GM18499 (cell line): Measurements from ENCODE around the gene ANKFN1.

Experiments used
- ATAC-seq: cut with Tn5 transposase; IDR thresholded peaks from one replicate; pipeline ENCODE4 v1.9.1; 2021; ENCODE audit warnings: moderate number of reproducible peaks; ENCODE audit not compliant: insufficient read depth, unreplicated experiment

ANKFN1 gene

GRCh38 chr17:56486732-56487131 is 333.5 kb downstream of the ANKFN1 start:
- no peak for ATAC-seq

DNA sequence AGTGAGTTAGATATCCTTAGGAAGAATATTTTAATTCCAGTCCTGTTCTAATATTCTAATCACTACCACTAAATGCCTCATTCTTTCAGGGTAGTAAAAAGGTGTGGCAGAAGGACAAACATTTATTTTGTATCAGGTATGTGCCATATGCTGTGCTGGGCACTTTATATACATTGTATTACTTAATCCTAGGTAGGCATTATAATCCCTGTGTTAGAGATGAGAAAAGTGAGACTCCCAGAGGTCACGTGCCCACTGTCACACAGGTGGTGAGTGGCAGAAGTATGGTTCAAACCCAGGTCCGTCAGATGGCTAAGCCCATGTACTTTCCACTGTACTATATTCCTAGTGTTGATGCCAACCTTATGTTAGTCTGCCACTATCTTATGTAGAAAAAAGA is 335.5 kb downstream of the ANKFN1 start:
- no peak for ATAC-seq

DNA sequence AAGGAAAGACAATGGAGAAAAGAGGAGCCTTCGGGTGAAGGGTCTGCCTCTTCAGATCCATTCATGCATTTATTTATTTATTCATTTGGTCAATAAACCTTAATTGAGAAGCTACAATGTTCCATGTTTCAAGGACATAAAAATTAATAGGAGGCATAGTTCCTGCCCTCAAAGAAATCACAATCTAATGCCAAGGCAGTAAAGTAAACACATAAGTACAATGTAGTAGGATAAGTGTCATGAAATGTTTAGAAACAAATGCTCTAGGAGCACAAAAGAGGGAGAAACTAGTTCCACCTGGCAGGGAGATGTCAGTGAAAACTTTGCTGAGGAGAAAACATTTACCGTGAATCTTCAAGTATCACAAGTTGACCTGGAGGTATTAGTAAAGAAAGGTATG is 336.7 kb downstream of the ANKFN1 start:
- ATAC-seq = no peak

GRCh38 chr17:56495556-56495955 is 342.3 kb downstream of the ANKFN1 start:
- ATAC-seq = no peak

DNA sequence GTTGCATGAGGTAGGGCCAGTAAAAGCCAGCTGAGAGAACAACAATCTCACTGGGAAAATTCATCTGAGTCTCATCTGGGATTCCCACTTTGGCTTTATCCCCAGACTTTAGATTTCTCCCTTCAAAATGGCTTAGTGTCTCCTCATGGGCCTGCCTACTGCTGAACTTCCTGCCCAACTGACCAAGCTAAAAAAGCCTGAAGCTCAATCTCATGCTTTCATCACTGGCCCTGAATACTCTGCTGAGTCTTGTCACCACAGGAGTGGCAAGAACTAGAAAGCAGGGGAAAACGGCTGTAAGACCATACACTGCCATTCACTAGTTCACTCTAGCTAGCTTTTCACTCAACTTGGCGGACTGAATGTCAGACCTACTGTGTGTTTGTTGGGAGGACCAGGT is 343.9 kb downstream of the ANKFN1 start:
- ATAC-seq = no peak

GRCh38 chr17:56499799-56500388 is 346.6 kb downstream of the ANKFN1 start:
- ATAC-seq = no peak

GRCh38 chr17:56502120-56502654 is 348.9 kb downstream of the ANKFN1 start:
- no peak for ATAC-seq

GRCh38 chr17:56505154-56505756 is 352.0 kb downstream of the ANKFN1 start:
- ATAC-seq = no peak

DNA sequence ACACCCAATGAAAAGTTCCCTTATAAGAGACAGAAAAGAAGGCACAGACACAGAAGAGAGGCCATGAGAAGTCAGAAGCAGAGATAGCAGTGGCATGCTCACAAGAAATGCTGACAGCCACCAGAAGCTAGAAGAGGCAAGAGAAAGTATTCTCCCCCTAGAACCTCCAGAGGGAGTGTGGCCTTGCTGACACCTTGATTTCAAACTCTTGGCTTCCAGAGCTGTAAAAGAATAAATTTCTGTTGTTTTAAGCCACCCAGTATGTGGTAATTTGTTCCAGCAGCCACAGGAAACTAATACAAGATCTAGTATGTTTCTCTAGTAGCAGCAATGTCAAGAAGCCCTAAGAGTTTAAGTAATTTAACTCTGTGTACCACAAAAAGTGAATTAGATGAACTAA is 353.1 kb downstream of the ANKFN1 start:
- ATAC-seq = no peak

DNA sequence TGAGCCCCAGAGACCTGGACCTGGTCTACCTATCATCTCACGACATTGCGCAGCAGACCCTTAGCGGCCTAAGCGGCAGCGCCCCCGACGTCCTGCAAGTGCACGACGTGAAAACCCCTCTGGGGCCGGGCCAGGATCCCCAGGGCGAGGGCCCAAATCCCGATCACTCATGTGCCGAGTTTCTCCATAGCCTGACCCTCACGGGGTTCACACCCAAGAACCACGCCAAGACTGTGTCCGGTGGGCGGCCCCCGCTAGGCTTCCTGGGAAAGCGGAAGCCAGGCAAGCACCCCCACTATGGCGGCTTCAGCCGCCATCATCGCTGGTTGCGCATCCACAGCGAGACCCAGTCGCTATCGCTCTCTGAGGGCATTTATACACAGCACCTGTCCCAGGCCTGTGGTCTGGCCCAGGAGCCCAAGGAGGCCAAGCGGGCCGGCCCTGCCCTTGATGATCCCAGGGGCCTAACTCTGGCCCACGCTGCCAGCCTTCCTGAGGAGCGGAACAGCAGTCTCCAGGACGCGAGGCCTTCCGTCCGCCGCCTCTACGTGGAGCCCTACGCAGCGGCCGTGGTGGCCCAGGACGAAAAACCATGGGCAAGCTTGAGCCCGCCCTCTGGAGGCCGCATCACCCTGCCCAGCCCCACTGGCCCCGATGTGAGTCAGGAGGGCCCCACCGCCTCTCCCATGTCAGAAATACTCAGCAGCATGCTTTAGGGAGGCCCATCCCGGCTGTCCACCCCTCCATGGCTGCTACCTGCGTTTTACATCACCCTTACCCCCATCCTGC is 357.5 kb downstream of the ANKFN1 start:
- no peak for ATAC-seq

- ATAC-seq = no peak
Measured at GRCh38 chr17:56514264-56514663, 361.0 kb downstream of the ANKFN1 start.

- no peak for ATAC-seq
Measured at GRCh38 chr17:56514899-56515298, 361.6 kb downstream of the ANKFN1 start.

DNA sequence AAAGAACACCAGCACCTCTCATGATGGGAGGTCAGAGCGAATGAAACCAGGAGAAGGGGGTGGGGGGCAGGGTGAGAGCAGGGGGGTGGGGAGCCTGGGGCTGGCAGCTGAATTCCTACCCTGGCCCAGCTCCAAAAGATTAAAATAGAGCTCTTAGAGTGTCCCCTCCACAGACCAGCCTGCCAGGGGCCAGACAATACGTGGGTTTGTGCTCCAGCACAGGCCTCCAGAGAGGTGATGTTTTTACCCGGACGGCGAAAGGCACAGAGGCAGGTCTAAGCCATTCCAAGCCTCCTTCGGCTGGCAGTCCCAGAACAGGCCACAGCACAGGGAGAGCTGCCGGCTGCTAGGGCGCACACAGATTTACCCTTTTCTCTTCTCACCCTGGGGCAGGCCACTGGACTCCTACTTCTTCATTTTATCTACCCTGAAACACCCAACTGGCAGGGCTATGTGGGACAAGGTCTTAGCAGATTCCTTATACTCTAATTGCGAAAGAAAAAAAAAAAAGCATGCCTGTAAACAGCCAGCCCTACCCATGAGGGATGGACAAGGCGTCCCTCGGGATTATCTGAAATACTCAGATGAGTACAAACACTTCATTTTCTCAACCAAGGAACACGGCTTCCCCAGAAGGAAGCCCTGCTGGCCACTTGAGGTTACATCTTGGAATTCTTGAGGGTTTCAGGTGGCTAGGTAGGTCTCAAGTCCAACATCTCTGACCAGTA is 368.3 kb downstream of the ANKFN1 start:
- no peak for ATAC-seq

GRCh38 chr17:56523042-56523441 is 369.8 kb downstream of the ANKFN1 start:
- no peak for ATAC-seq

DNA sequence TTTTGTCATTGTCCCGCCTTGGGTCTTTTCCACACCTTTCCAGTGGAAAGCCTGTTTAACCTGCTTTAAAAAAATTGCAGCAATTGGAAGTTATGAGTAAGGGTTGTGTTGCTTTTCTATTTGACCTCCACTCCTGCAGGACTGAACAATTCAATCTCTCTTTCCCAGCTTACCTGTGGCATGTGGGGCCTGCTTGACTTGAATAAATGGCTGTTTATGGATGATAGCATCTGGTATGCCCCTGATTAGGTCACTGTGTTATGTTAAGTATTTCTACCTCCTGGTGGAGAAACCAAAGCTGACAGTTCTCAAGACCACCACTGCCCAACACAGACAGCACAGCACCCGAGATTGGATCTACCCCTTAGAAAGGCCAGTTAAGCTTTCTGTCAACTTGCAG is 375.4 kb downstream of the ANKFN1 start:
- ATAC-seq = no peak

GRCh38 chr17:56532926-56533325 is 379.7 kb downstream of the ANKFN1 start:
- ATAC-seq = no peak

- no peak for ATAC-seq
Measured at GRCh38 chr17:56536766-56537165, 383.5 kb downstream of the ANKFN1 start.

DNA sequence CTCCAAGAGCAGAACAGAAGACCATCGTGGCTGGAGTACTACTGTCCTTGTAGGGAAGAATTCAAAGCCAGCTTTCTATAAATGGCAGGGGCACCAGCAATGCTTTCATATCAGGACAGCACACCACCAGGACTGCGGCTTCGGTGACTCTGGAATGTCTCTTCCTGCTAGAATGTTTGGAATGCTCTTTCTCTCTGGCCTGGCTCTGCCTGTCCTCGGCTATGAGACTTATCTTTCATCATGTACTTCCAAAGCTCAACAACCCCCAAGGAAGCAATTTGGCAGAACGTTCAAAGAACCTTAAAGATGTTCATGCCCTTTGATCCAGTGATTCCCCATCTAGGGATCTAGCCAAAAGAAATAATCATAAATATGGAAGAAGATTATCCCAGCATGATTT is 387.6 kb downstream of the ANKFN1 start:
- no peak for ATAC-seq

DNA sequence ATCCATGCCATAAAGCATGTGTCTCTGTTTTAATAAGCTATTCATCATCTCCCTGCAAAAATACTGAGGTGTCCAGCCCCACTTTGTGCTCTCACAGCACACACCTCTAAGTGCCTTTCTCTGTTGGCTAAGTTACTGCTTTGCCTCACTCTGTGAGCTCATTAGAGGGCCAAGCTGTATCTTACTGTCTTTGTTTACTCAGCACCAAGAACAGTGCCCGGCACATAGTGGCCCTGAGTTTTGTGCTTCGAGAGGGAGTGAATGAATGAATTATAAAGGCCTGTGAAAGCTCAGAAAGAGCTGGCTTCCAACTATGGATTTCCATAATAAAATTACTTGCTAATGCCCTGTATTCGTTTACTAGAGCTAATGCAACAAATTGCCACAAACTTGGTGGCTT is 390.0 kb downstream of the ANKFN1 start:
- no peak for ATAC-seq

GRCh38 chr17:56545106-56545505 is 391.8 kb downstream of the ANKFN1 start:
- no peak for ATAC-seq

DNA sequence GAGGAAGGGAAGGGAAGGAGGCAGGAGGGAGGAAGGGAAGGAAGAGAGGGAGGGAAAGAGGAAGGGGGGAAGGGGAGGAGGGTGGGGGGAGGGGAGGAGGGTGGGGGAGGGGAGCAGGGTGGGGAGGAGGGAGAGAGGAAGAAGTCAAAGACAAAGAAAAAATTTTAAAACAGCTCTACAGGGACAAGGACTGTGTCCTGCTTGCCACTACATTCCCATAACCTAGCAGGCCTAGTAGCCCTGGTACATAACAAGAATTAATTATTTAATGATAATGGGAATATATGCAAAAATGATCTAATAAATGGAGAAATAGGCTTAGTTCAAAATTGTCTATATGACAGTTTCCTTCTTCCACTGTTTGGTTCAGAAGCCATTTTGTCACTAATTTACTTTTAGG is 392.7 kb downstream of the ANKFN1 start:
- no peak for ATAC-seq
